ENCODE data around the gene ARHGAP40. TPM values are rescaled to one million over a fixed set of nuclear protein-coding genes. Genes with fewer than 3 reads are reported as not detected.

The ARHGAP40 gene
- total and polyA plus RNA-seq, 2 of the 8 experiments (the other 6 are each of a cell fraction or from before 2014, with no cell fraction given): 0.74 to 1.4 TPM

DNA sequence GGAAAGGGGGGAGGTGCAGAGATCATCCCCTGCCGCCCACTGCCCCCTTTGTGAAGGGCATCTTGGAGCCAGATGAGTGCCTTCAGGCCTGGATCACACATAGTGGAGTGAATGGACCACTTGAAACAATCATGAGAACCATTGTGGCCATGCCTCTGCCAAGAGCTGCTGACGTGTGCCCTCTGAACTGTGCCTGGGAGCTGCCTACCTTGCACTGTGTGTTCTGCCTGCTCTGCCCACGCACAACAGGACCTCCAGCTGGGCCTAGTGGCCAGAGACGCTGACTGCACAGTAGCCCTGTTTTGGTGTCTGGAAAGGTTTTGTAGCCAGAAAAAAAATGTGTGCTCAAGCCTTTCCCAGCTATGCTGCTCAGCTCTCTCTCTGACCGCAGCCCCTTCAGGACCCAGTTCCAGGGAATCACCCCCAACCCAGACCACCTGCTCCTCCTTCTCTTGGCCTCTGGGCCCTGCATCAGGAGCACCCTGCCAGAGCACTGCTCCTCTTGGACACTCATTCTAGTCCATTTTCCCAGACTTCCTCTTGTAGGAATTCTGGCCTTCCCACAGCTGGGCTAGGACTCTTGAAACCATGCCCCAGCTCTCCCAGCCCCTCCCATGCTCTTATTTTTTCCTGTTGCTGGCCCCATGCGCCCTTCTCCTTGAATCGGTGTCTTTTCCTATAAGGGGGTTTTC is 22.2 kb upstream of the ARHGAP40 start:
- Histone ChIP-seq H2BK20ac (ENCODE audit: low read length) (no peak overlapping the region), H2AFZ (ENCODE audit: low read length) (no peak overlapping the region), H3K18ac (ENCODE audit: extremely low read depth, low read length) (no peak overlapping the region), H2BK5ac (ENCODE audit: low read depth, low read length) (no peak overlapping the region), H4K20me1 (replicated peaks in 1 of 2; ENCODE audit: control insufficient read depth in 1 of 2, insufficient read depth in 2 of 2, low read length in 2 of 2) (no peaks in the 10 kb centered on the region), H3K23me2 (ENCODE audit: low read depth, low read length) (no peaks in the 10 kb centered on the region), H3K36me3 (ENCODE audit: control insufficient read depth in 2 of 4, insufficient read depth in 4 of 4, low read length in 3 of 4) (peaks cover 3 to 14% (median 9%) of the 10 kb centered on the region in 4 experiments; a peak in 5 of 8 replicates), H3K9me3 (ENCODE audit: insufficient read depth in 2 of 2, low read depth in 1 of 2, low read length in 1 of 2) (no peaks in the 10 kb centered on the region), H3K4ac (replicated peaks; ENCODE audit: insufficient read length, low read depth, low read length) (no peak overlapping the region), H3K4me3 (ENCODE audit: extremely low read depth in 1 of 4, insufficient read depth in 2 of 4, low read depth in 3 of 4, low read length in 4 of 4) (no peak overlapping the region), H3K79me1 (ENCODE audit: low read depth, low read length) (no peaks in the 10 kb centered on the region), H2BK15ac (ENCODE audit: low read length) (no peak overlapping the region), H3K4me2 (ENCODE audit: insufficient read depth in 1 of 2, low read depth in 2 of 2, low read length in 2 of 2) (no peak overlapping the region), H3K14ac (ENCODE audit: insufficient read length) (no peak overlapping the region), H3K23ac (ENCODE audit: insufficient read length) (no peak overlapping the region), H3K27ac (ENCODE audit: low read depth, low read length) (no peak overlapping the region), H4K5ac (ENCODE audit: insufficient read length, low read depth, low read length) (no peak overlapping the region), H3K27me3 (replicated peaks in 1 of 4; ENCODE audit: control insufficient read depth in 3 of 4, extremely low read depth in 1 of 4, insufficient read depth in 3 of 4, low read length in 3 of 4) (no peaks in the 10 kb centered on the region), H2BK120ac (replicated peaks; ENCODE audit: low read depth, low read length) (no peak overlapping the region), H3K9ac (replicated peaks in 1 of 4; ENCODE audit: extremely low read depth in 1 of 4, low read depth in 3 of 4, low read length in 3 of 4) (no peak overlapping the region), H3K56ac (replicated peaks; ENCODE audit: insufficient read length, low read depth, low read length) (no peak overlapping the region), H3K79me2 (ENCODE audit: control insufficient read depth in 1 of 2, insufficient read depth in 2 of 2, low read length in 2 of 2) (no peaks in the 10 kb centered on the region), H2BK12ac (ENCODE audit: low read depth, low read length) (no peak overlapping the region), H4K91ac (replicated peaks; ENCODE audit: insufficient read length, low read length) (no peak overlapping the region), H2AK5ac (ENCODE audit: low read depth, low read length) (no peak overlapping the region), H3K4me1 (replicated peaks in 1 of 4; ENCODE audit: control insufficient read depth in 3 of 4, insufficient read depth in 4 of 4, low read length in 3 of 4) (peaks cover 0 to 4% (median 1%) of the 10 kb centered on the region in 4 experiments; a peak in 2 of 7 replicates), H4K8ac (ENCODE audit: extremely low read depth, insufficient read depth, low read length) (no peak overlapping the region)
- DNase-seq (ENCODE audit: low read depth in 1 of 2, low spot score in 2 of 2) (no peak), FAIRE-seq (no peak)
- WGBS, 2 experiments (ENCODE audit: extremely low coverage in 1 of 2, insufficient coverage in 1 of 2, insufficient read length in 1 of 2, insufficient replicate concordance in 2 of 2, low coverage in 1 of 2, low lambda C conversion rate in 2 of 2, missing lambda C conversion rate in 1 of 2): 75% methylated on average over 7 of the region's 7 CpGs; no CpG with 5 or more reads in 1 of the 2 experiments
- TF ChIP-seq MAFK (IDR thresholded peaks at IDR 0.05; ENCODE audit: low read depth, low read length) (no peak), POLR2AphosphoS5 (IDR thresholded peaks at IDR 0.05; ENCODE audit: low read depth, low read length) (peak; percentile 50; the same call in 1 of the 2 replicates), BRCA1 (IDR thresholded peaks at IDR 0.05; ENCODE audit: low read depth, low read length) (no peak)
- TF ChIP-seq, protein P1, sequence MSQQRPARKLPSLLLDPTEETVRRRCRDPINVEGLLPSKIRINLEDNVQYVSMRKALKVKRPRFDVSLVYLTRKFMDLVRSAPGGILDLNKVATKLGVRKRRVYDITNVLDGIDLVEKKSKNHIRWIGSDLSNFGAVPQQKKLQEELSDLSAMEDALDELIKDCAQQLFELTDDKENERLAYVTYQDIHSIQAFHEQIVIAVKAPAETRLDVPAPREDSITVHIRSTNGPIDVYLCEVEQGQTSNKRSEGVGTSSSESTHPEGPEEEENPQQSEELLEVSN (IDR thresholded peaks at IDR 0.05): no peak
- POLR2A ChIA-PET (ENCODE audit: partially characterized antibody): interaction anchor here (0.5 to 1.3 kb wide), 2 partner anchors 34 to 64 kb away, joined by 3 read pairs; no protein-coding TSS in a partner anchor
- CTCF ChIA-PET (ENCODE audit: partially characterized antibody): interaction anchor here (0.9 to 1.2 kb wide), 2 partner anchors 9 to 171 kb away, joined by 3 to 5 read pairs; no protein-coding TSS in a partner anchor

Data from H1 (cell line).